GM12878 (cell line): ENCODE data around the gene FGF14. TPM values are rescaled to one million over a fixed set of nuclear protein-coding genes. Genes with fewer than 3 reads are reported as not detected.

Source experiments
- ATAC-seq: fragments of 200-7000 bp; cut with Tn5 transposase; 3 replicates; pipeline ENCODE4 v1.9.1; 2020; ENCODE audit warnings: mild to moderate bottlenecking, moderate library complexity
- BruUV-seq: library from RNA; stranded (reverse); fragments of 400-500 nt; replicated peaks from 2 replicates; lab custom pipeline; 2021; lab: Mats Ljungman, UMichigan
- CTCF ChIA-PET: fragments of 300-600 bp; sonication (Branson Sonifier 250); formaldehyde crosslinking; extraction: SDS; loops from one replicate; lab custom pipeline; 2021; ENCODE audit warnings: inconsistent platforms; lab: Yijun Ruan, JAX
- POLR2A ChIA-PET: fragments of 350-600 bp; formaldehyde crosslinking; extraction: SDS; loops from one replicate; lab custom pipeline; 2021; ENCODE audit warnings: inconsistent platforms; lab: Charles Lee
- RAD21 ChIA-PET: fragments of 300-600 bp; sonication (Branson Sonifier 250); formaldehyde crosslinking; loops from one replicate; lab custom pipeline; 2023; ENCODE audit warnings: antibody characterized with exemption; ENCODE audit not compliant: unreplicated experiment; lab: Charles Lee
- SMC1A ChIA-PET: fragments of 300-600 bp; sonication (Branson Sonifier 250); formaldehyde crosslinking; loops from one replicate; lab custom pipeline; 2023; ENCODE audit not compliant: unreplicated experiment, uncharacterized antibody; lab: Charles Lee
- DNase-seq: peaks from one replicate; pipeline ENCODE4 v3.0.0-alpha.2; 2011; ENCODE audit warnings: low read depth, low spot score
- FAIRE-seq: peaks from 3 replicates; lab custom pipeline; 2011; peaks lifted over from hg19 to GRCh38; lab: Jason Lieb, UNC
- H2AFZ ChIP-seq: 2 replicates; pipeline ENCODE4 v1.6.0; 2011; ENCODE audit warnings: low read depth, low read length, control low read depth; ENCODE audit not compliant: control insufficient read depth
- H3K27ac ChIP-seq: 2 replicates; pipeline ENCODE4 v1.5.1; 2011; ENCODE audit warnings: control low read depth; ENCODE audit not compliant: control insufficient read depth, insufficient read depth
- H3K27me3 ChIP-seq, 2 experiments: replicated peaks in 1 of 2; 2 replicates each; pipeline versions ENCODE4 v1.6.0 to v1.6.1; 2011; ENCODE audit warnings: low read length in 1 of 2; ENCODE audit not compliant: control insufficient read depth in 2 of 2, insufficient read depth in 2 of 2
- H3K36me3 ChIP-seq, 2 experiments: 2 replicates each; pipeline ENCODE4 v1.5.1; 2011; ENCODE audit warnings: low read length in 1 of 2; ENCODE audit not compliant: control insufficient read depth in 2 of 2, insufficient read depth in 2 of 2
- H3K4me1 ChIP-seq: 2 replicates; pipeline ENCODE4 v1.6.1; 2011; ENCODE audit warnings: mild to moderate bottlenecking, low read length, moderate library complexity, mixed read lengths; ENCODE audit not compliant: control insufficient read depth, insufficient read depth
- H3K4me2 ChIP-seq: 2 replicates; pipeline ENCODE4 v1.6.0; 2011; ENCODE audit warnings: control low read depth; ENCODE audit not compliant: control insufficient read depth, insufficient read depth
- H3K4me3 ChIP-seq: fragments of 200-600 bp; sonication (generic); 2 replicates; pipeline ENCODE4 v1.5.1; 2016
- H3K79me2 ChIP-seq: 2 replicates; pipeline ENCODE4 v1.6.0; 2011; ENCODE audit warnings: low read length; ENCODE audit not compliant: control insufficient read depth, insufficient read depth
- H3K9ac ChIP-seq: 2 replicates; pipeline ENCODE4 v1.8.0; 2011; ENCODE audit warnings: low read length, control low read depth, mixed read lengths; ENCODE audit not compliant: control insufficient read depth, insufficient read depth
- H3K9me3 ChIP-seq: replicated peaks from 3 replicates; pipeline ENCODE4 v1.5.1; 2011; ENCODE audit warnings: mild to moderate bottlenecking, low read length; ENCODE audit not compliant: control insufficient read depth, insufficient read depth
- H4K20me1 ChIP-seq: 2 replicates; pipeline ENCODE4 v1.6.0; 2011; ENCODE audit not compliant: control insufficient read depth, insufficient read depth
- POU2F2 ChIP-seq: IDR thresholded peaks from 3 replicates; pipeline ENCODE4 v1.6.1; 2011; ENCODE audit warnings: low read depth, mild to moderate bottlenecking, low read length, borderline replicate concordance
- RAD21 ChIP-seq: IDR thresholded peaks from 2 replicates; pipeline ENCODE4 v1.6.1; 2011; ENCODE audit warnings: mild to moderate bottlenecking, low read depth, low read length, moderate library complexity; ENCODE audit not compliant: insufficient read depth
- SMC3 ChIP-seq: IDR thresholded peaks from 2 replicates; pipeline ENCODE4 v1.6.1; 2011; ENCODE audit warnings: low read length, improper control_type of control experiment, borderline replicate concordance
- YY1 ChIP-seq: IDR thresholded peaks from 2 replicates; pipeline ENCODE4 v1.6.1; 2011; ENCODE audit warnings: low read depth, mild to moderate bottlenecking, low read length
- WGBS: methylation state at CpG from one replicate; pipeline ENCODE4 v1.1.6; 2016; ENCODE audit warnings: low lambda C conversion rate; ENCODE audit not compliant: insufficient replicate concordance, insufficient coverage; ENCODE audit errors: missing lambda C conversion rate; 5-methylcytosine and 5-hydroxymethylcytosine counted together
- in situ Hi-C: fragments of 300-500 bp; cut with MboI; formaldehyde crosslinking; loops from 9 replicates; pipeline ENCODE4 v1.14.3; 2018; ENCODE audit warnings: mixed read lengths
- intact Hi-C: fragments of 100-400 bp; cut with micrococcal nuclease; formaldehyde crosslinking; loops from one replicate; pipeline ENCODE4 v1.14.2; 2022; ENCODE audit not compliant: unreplicated experiment
- polyA plus RNA-seq, 11 experiments: library from polyadenylated mRNA; depleted of rRNA in 4 of 11; unstranded in 6 of 11; stranded (reverse) in 5 of 11; fragments of >200 nt; fragmentation: Nextera tagmentation in 4 of 11; fragmentation: Illumina TruSeq in 1 of 11; extraction: Ambion mirVana in 4 of 11; extraction: Trizol in 1 of 11; gene quantifications; 1 replicate in 1 of 11; 2 replicates in 10 of 11; pipeline versions ENCODE4 v1.2.1 to v1.2.3, GENCODE V29; 2011 to 2016; ENCODE audit warnings: inconsistent platforms in 2 of 11, missing spikeins in 2 of 11, low read depth in 1 of 11
- total RNA-seq, 4 experiments: library from RNA; depleted of rRNA in 3 of 4; stranded (reverse); fragments of >200 nt in 3 of 4; fragmentation: Illumina TruSeq in 1 of 4; extraction: Trizol in 1 of 4; gene quantifications; 2 replicates each; pipeline versions ENCODE4 v1.2.1 to v1.2.3, GENCODE V29; 2013 to 2021
- TF ChIP-seq, protein P1 (sequence below): fragments of 450-650 bp; IDR thresholded peaks from 2 replicates; pipeline ENCODE4 v1.6.1; 2018; ENCODE audit warnings: mild to moderate bottlenecking, low read depth, moderate library complexity; ENCODE audit not compliant: partially characterized antibody
- TF ChIP-seq, protein P2 (sequence below), 3 experiments: IDR thresholded peaks in 2 of 3; conservative IDR thresholded peaks in 1 of 3; 2 replicates each; pipeline ENCODE4 v1.5.1; 2011; ENCODE audit warnings: low read depth in 3 of 3, low read length in 3 of 3, mild to moderate bottlenecking in 3 of 3, control low read depth in 2 of 3, moderate library complexity in 2 of 3, inconsistent platforms in 1 of 3, mixed read lengths in 1 of 3; ENCODE audit not compliant: control insufficient read depth in 2 of 3, insufficient read depth in 1 of 3; ENCODE audit errors: extremely low read depth in 1 of 3

FGF14 gene
- total and polyA plus RNA-seq, 10 of the 15 experiments (the other 5 are each of a cell fraction or from before 2014, with no cell fraction given), result under 0.01 to 0.44 (median 0.04) TPM

DNA sequence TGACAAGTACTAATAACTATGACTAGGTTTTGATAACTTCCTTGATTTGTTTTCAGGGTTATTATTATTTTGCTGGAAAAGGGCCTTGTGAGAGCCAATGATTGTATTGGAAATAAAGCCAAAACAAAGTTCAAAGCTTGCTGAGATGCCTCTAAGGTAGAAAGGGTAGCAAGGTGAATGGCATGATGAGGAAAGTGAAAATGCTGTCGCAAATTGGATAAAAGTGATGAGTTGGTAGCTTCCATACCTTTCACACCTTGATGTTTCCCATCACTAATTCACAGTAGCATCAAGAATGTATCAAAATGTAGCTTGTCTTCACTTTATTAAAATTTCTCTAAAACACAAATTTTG, 259.4 kb downstream of the FGF14 start (continued):
- TF ChIP-seq, protein P1, sequence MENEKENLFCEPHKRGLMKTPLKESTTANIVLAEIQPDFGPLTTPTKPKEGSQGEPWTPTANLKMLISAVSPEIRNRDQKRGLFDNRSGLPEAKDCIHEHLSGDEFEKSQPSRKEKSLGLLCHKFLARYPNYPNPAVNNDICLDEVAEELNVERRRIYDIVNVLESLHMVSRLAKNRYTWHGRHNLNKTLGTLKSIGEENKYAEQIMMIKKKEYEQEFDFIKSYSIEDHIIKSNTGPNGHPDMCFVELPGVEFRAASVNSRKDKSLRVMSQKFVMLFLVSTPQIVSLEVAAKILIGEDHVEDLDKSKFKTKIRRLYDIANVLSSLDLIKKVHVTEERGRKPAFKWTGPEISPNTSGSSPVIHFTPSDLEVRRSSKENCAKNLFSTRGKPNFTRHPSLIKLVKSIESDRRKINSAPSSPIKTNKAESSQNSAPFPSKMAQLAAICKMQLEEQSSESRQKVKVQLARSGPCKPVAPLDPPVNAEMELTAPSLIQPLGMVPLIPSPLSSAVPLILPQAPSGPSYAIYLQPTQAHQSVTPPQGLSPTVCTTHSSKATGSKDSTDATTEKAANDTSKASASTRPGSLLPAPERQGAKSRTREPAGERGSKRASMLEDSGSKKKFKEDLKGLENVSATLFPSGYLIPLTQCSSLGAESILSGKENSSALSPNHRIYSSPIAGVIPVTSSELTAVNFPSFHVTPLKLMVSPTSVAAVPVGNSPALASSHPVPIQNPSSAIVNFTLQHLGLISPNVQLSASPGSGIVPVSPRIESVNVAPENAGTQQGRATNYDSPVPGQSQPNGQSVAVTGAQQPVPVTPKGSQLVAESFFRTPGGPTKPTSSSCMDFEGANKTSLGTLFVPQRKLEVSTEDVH, result no peak

DNA sequence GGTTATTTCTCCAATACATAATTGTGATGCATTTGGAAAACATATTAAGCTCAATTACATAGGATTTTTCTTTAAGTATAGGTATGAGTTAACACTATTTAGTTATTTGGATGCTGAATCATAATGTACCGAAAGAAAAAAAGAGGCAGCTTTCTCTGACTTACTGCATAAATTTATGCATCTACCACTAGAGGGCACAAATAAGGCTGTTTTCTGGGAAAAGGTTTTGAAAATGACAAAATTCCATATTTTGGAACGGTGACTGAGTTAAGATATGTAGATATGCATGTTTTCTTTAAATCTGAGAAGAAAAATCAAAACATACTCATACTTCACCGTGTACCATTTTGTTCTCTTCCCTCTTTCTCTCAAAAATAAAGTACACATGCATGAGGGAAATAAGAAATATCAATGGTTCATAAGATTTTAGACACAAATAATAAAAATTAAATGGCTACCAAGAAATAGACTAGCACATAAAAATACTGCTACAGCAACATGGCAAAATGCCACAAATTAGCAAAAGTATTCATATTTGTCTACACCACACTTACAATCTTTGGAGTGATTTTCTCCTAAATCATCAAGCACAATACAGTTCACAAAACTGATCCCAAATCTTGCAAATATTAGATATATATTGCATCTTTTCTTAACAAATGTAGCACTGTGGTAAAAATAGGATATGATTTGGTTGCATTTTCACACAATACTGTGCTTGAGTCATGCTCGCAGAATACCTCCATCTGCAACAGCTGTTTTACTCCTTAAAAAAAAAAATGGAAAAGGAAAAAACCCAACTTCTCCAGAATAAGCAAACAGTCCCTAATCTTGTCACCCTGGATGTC, 260.0 kb downstream of the FGF14 start:
- 31% methylated on average over 4 of the region's 4 CpGs for WGBS
- no peaks in the 10 kb centered on the region for H4K20me1 ChIP-seq
- POLR2A ChIA-PET, result no interaction called here
- H3K9ac ChIP-seq, result no peak overlapping the region
- H3K4me1 ChIP-seq, result no peaks in the 10 kb centered on the region
- no peaks in the 10 kb centered on the region for H3K36me3 ChIP-seq
- H3K4me2 ChIP-seq, result no peak overlapping the region
- TF ChIP-seq YY1, result no peak
- TF ChIP-seq, protein P2, sequence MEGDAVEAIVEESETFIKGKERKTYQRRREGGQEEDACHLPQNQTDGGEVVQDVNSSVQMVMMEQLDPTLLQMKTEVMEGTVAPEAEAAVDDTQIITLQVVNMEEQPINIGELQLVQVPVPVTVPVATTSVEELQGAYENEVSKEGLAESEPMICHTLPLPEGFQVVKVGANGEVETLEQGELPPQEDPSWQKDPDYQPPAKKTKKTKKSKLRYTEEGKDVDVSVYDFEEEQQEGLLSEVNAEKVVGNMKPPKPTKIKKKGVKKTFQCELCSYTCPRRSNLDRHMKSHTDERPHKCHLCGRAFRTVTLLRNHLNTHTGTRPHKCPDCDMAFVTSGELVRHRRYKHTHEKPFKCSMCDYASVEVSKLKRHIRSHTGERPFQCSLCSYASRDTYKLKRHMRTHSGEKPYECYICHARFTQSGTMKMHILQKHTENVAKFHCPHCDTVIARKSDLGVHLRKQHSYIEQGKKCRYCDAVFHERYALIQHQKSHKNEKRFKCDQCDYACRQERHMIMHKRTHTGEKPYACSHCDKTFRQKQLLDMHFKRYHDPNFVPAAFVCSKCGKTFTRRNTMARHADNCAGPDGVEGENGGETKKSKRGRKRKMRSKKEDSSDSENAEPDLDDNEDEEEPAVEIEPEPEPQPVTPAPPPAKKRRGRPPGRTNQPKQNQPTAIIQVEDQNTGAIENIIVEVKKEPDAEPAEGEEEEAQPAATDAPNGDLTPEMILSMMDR (IDR thresholded peaks at IDR 0.05 in 2 of 3, conservative IDR thresholded peaks at IDR 0.05 in 1 of 3; ENCODE audit: control insufficient read depth in 2 of 3, extremely low read depth in 1 of 3, insufficient read depth in 1 of 3, low read depth in 3 of 3, low read length in 3 of 3), result peak; percentile 52 to 63 (median 55)
- TF ChIP-seq SMC3, result peak; percentile 54; the same call in 1 of the 2 replicates
- TF ChIP-seq RAD21, result peak; percentile 39
- peak; percentile 37; the same call in 1 of the 3 replicates for TF ChIP-seq POU2F2
- TF ChIP-seq, all 136 proteins: peak for 4
- CTCF ChIA-PET, result interaction anchor here (0.5 to 2.5 kb wide), 16 partner anchors 10 to 414 kb away, joined by 3 to 33 read pairs (median 4); no protein-coding TSS in a partner anchor
- Histone ChIP-seq H2AFZ (no peak overlapping the region), H3K27ac (no peak overlapping the region), H3K79me2 (no peaks in the 10 kb centered on the region), H3K27me3 (no peaks in the 10 kb centered on the region), H3K9me3 (no peaks in the 10 kb centered on the region), H3K4me3 (no peak overlapping the region)
- SMC1A ChIA-PET, result interaction anchor here (0.5 to 2.5 kb wide), 10 partner anchors 10 to 416 kb away, joined by 3 to 8 read pairs (median 4); no protein-coding TSS in a partner anchor
- in situ Hi-C loops, result loop anchor here (25.0 kb wide), 1 partner anchor 320 kb away; no protein-coding TSS in a partner anchor
- BruUV-seq, result no TSS peak
- ATAC-seq (peak; percentile 45; the same call in 2 of the 3 replicates), FAIRE-seq (no peak), DNase-seq (no peak)
- intact Hi-C loops, result loop anchor here (1.0 to 10.0 kb wide), 3 partner anchors 315 to 997 kb away; no protein-coding TSS in a partner anchor
- RAD21 ChIA-PET, result interaction anchor here (0.8 to 1.4 kb wide), 4 partner anchors 10 to 414 kb away, joined by 3 to 10 read pairs (median 5); no protein-coding TSS in a partner anchor
